ENCODE results near the gene ETFA.

GRCh38 chr15:76347482-76348055, 36.3 kb upstream of the ETFA start:
- TF ChIP-seq POLR2A (IDR thresholded peaks at IDR 0.05) (no peak), CTCF (IDR thresholded peaks at IDR 0.05) (no peak)
